Right lobe of liver (tissue), 4 donors: ENCODE data around the gene CDH4.

Source experiments
- CTCF ChIP-seq, 4 donors: fragments of 200-600 bp in 3 of 4; fragments of 450-650 bp in 1 of 4; IDR thresholded peaks; one replicate each; pipeline versions ENCODE4 v1.5.1 to v1.8.0; 2016 to 2022; ENCODE audit warnings: antibody characterized with exemption in 4 of 4, mild to moderate bottlenecking in 2 of 4
- POLR2A ChIP-seq: fragments of 450-650 bp; IDR thresholded peaks from one replicate; pipeline ENCODE4 v1.6.1; 2017; ENCODE audit warnings: antibody characterized with exemption, mild to moderate bottlenecking
- donor health status: DM: no; HTN: no; CAD: no.
- donor health status: DM: no; HTN: no; CAD: no.
- donor health status: DM: no; HTN: yes; CAD: no.

GRCh38 chr20:61419501-61419900, 167.4 kb downstream of the CDH4 start:
- TF ChIP-seq CTCF (IDR thresholded peaks at IDR 0.05) (no peak), POLR2A (no peak)
